Liver (tissue), 9 donors: ENCODE measurements around the gene SHC1. TPM values are rescaled to one million over a fixed set of nuclear protein-coding genes. Genes with fewer than 3 reads are reported as not detected.
"Not testable (repeated sequence)": the region's sequence is repeated elsewhere in the genome, so short reads cannot be mapped to it uniquely, and the experiment has no call there.

Experiments
- DNase-seq: peaks from one replicate; pipeline ENCODE4 v3.0.0-alpha.2; 2017; ENCODE audit warnings: low spot score
- H3K27ac ChIP-seq, 2 donors: one replicate each; pipeline ENCODE4 v1.7.0; 2013; ENCODE audit warnings: inconsistent platforms in 2 of 2, low read length in 2 of 2, control low read depth in 1 of 2, low read depth in 1 of 2, mild to moderate bottlenecking in 1 of 2
- H3K27me3 ChIP-seq, 4 donors: one replicate each; pipeline versions ENCODE4 v1.6.1 to v1.7.0; 2013; ENCODE audit warnings: low read length in 3 of 4, inconsistent platforms in 1 of 4, mild to moderate bottlenecking in 1 of 4, moderate library complexity in 1 of 4; ENCODE audit not compliant: control insufficient read depth in 4 of 4, insufficient read depth in 4 of 4
- H3K36me3 ChIP-seq, 4 donors: one replicate each; pipeline versions ENCODE4 v1.6.1 to v1.7.0; 2013; ENCODE audit warnings: low read length in 3 of 4, mild to moderate bottlenecking in 3 of 4, low read depth in 1 of 4, moderate library complexity in 1 of 4; ENCODE audit not compliant: control insufficient read depth in 4 of 4, insufficient read depth in 3 of 4
- H3K4me1 ChIP-seq, 4 donors: one replicate each; pipeline versions ENCODE4 v1.6.1 to v1.7.0; 2013; ENCODE audit warnings: low read length in 3 of 4, mild to moderate bottlenecking in 3 of 4, moderate library complexity in 1 of 4; ENCODE audit not compliant: control insufficient read depth in 4 of 4, insufficient read depth in 4 of 4
- H3K4me3 ChIP-seq, 3 donors: one replicate each; pipeline versions ENCODE4 v1.6.1 to v1.7.0; 2013; ENCODE audit warnings: low read length in 3 of 3, control low read depth in 1 of 3, low read depth in 1 of 3, mild to moderate bottlenecking in 1 of 3
- H3K9ac ChIP-seq, 2 donors: one replicate each; pipeline ENCODE4 v1.7.0; 2013; ENCODE audit warnings: low read length in 2 of 2, mild to moderate bottlenecking in 2 of 2, moderate library complexity in 2 of 2, control low read depth in 1 of 2, low read depth in 1 of 2
- H3K9me3 ChIP-seq, 4 donors: one replicate each; pipeline versions ENCODE4 v1.6.1 to v1.7.0; 2013; ENCODE audit warnings: low read length in 3 of 4; ENCODE audit not compliant: control insufficient read depth in 4 of 4
- GABPA ChIP-seq, 2 donors: IDR thresholded peaks in 1 of 2; conservative IDR thresholded peaks in 1 of 2; 2 replicates each; pipeline ENCODE4 v1.6.1; 2016; ENCODE audit warnings: antibody characterized with exemption in 2 of 2, mild to moderate bottlenecking in 1 of 2, moderate library complexity in 1 of 2
- RAD21 ChIP-seq, 2 donors: IDR thresholded peaks; 2 replicates each; pipeline ENCODE4 v1.6.1; 2016; ENCODE audit warnings: antibody characterized with exemption in 2 of 2, mild to moderate bottlenecking in 2 of 2
- YY1 ChIP-seq: IDR thresholded peaks from 2 replicates; pipeline ENCODE4 v1.6.1; 2016; ENCODE audit warnings: antibody characterized with exemption, mild to moderate bottlenecking
- WGBS: extraction: QIAGEN DNeasy Blood & Tissue Kit; methylation state at CpG from one replicate; pipeline ENCODE4 v1.1.7; 2013; 5-methylcytosine and 5-hydroxymethylcytosine counted together
- polyA plus RNA-seq, 2 donors: library from polyadenylated mRNA; stranded (reverse) in 1 of 2; unstranded in 1 of 2; fragments of 200-250 nt in 1 of 2; fragments of >200 nt in 1 of 2; fragmentation: Nextera tagmentation in 1 of 2; extraction: Ambion mirVana in 1 of 2; gene quantifications; one replicate each; pipeline versions ENCODE4 v1.2.1 to v1.2.3, GENCODE V29; 2013 to 2015
- total RNA-seq, 2 donors: library from RNA; depleted of rRNA; stranded (reverse); fragments of >200 nt; gene quantifications; one replicate each; pipeline ENCODE4 v1.2.3, GENCODE V29; 2014
- TF ChIP-seq, protein P1 (sequence below): fragments of 150-350 bp; IDR thresholded peaks from 2 replicates; pipeline ENCODE4 v1.5.1; 2017; ENCODE audit warnings: improper control_type of control experiment, low read depth, low read length; ENCODE audit not compliant: missing input control
- TF ChIP-seq, protein P2 (sequence below): IDR thresholded peaks from 2 replicates; pipeline ENCODE4 v1.6.1; 2016; ENCODE audit warnings: antibody characterized with exemption
- TF ChIP-seq, protein P3 (sequence below): IDR thresholded peaks from 2 replicates; pipeline ENCODE4 v1.6.1; 2016; ENCODE audit warnings: antibody characterized with exemption
- donor health status: healthy.
- donor health status: healthy.
- donor health status: healthy.
- donor health status: healthy.
- donor health status: healthy.

Gene SHC1
- total and polyA plus RNA-seq, 4 donors = 27.2 to 65.5 (median 58.0) TPM

DNA sequence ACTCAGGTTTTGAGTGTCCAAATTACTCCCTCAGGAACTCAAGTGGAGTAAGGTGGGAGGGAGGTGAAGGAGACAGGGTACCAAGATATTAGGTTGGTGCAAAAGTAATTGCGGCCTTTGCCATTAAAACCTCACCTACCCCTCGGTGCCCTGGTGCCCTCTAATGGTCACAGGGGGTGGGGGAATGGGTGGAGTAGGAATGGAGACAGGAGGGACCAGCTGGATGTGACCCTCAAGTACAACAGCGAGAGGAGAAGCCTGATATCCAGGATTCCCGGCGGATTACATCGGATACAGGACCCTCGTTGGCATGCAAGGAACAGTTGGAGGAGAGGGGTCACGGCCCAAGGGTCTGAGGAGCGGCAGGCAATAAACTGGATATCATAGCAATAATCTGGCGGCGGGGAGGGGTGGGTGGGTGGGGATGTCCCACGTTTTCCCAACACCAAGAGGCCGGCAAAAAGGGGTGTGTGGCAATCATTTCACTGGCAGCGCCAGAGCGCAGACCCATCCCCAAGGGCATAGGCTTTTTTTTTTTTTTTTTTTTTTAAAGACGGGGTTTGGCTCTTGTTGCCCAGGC lies 27.7 kb upstream of the SHC1 start:
- Histone ChIP-seq H3K27me3 (no peaks in the 10 kb centered on the region), H3K9me3 (no peaks in the 10 kb centered on the region), H3K4me3 (no peak overlapping the region), H3K27ac (no peak overlapping the region), H3K36me3 (no peaks in the 10 kb centered on the region), H3K4me1 (peaks cover 4 to 28% (median 21%) of the 10 kb centered on the region in 4 donors), H3K9ac (no peak overlapping the region)
- no peak for DNase-seq
- WGBS = 74% methylated on average over 16 of the region's 16 CpGs
- TF ChIP-seq GABPA (IDR thresholded peaks at IDR 0.05 in 1 of 2, conservative IDR thresholded peaks at IDR 0.05 in 1 of 2) (no peak), RAD21 (IDR thresholded peaks at IDR 0.05) (peak; percentile 58 to 72)
- TF ChIP-seq, protein P1, sequence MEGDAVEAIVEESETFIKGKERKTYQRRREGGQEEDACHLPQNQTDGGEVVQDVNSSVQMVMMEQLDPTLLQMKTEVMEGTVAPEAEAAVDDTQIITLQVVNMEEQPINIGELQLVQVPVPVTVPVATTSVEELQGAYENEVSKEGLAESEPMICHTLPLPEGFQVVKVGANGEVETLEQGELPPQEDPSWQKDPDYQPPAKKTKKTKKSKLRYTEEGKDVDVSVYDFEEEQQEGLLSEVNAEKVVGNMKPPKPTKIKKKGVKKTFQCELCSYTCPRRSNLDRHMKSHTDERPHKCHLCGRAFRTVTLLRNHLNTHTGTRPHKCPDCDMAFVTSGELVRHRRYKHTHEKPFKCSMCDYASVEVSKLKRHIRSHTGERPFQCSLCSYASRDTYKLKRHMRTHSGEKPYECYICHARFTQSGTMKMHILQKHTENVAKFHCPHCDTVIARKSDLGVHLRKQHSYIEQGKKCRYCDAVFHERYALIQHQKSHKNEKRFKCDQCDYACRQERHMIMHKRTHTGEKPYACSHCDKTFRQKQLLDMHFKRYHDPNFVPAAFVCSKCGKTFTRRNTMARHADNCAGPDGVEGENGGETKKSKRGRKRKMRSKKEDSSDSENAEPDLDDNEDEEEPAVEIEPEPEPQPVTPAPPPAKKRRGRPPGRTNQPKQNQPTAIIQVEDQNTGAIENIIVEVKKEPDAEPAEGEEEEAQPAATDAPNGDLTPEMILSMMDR = peak; percentile 25
- TF ChIP-seq, protein P2, sequence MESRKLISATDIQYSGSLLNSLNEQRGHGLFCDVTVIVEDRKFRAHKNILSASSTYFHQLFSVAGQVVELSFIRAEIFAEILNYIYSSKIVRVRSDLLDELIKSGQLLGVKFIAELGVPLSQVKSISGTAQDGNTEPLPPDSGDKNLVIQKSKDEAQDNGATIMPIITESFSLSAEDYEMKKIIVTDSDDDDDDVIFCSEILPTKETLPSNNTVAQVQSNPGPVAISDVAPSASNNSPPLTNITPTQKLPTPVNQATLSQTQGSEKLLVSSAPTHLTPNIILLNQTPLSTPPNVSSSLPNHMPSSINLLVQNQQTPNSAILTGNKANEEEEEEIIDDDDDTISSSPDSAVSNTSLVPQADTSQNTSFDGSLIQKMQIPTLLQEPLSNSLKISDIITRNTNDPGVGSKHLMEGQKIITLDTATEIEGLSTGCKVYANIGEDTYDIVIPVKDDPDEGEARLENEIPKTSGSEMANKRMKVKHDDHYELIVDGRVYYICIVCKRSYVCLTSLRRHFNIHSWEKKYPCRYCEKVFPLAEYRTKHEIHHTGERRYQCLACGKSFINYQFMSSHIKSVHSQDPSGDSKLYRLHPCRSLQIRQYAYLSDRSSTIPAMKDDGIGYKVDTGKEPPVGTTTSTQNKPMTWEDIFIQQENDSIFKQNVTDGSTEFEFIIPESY = no peak

DNA sequence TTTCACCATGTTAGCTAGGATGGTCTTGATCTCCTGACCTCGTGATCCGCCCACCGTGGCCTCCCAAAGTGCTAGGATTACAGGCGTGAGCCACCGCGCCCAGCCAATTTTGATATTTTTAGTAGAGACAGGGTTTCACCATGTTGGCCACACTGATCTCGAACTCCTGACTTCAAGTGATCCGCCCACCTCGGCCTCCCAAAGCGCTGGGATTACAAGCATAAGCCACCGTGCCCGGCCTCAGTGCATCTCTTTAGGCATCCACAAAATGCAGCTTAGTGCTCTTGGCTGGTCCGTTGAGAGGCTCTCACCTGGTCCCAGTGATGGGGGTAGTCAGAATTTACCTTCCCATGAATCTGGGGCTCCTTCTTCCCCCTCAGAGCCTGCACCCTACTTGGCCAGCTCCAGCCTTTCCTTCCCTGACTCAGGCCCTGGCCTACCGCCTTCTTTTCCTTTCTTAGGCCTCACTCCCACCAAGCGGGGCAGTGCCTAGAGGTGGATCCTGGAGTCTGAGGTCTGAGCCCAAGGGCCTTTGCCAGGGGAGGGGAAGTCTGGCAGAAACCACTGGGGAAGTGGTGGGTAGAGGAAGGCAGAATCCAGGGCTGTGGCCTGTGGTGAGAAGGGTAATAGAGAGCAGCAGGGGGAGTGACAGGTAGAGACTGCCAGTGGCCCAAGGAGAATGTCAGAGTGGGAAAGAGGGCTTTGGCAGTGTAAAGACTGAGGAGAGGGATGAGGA lies 26.6 kb upstream of the SHC1 start:
- 86% methylated on average over 15 of the region's 15 CpGs for WGBS
- H3K27me3 ChIP-seq = no peaks in the 10 kb centered on the region
- no peak overlapping the region for H3K4me3 ChIP-seq
- no peak overlapping the region for H3K9ac ChIP-seq
- peaks cover 4 to 28% (median 21%) of the 10 kb centered on the region in 4 donors for H3K4me1 ChIP-seq
- no peaks in the 10 kb centered on the region for H3K36me3 ChIP-seq
- no peak overlapping the region for H3K27ac ChIP-seq
- TF ChIP-seq, protein P3, sequence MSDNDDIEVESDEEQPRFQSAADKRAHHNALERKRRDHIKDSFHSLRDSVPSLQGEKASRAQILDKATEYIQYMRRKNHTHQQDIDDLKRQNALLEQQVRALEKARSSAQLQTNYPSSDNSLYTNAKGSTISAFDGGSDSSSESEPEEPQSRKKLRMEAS = no peak
- H3K9me3 ChIP-seq = no peaks in the 10 kb centered on the region
- no peak for DNase-seq

DNA sequence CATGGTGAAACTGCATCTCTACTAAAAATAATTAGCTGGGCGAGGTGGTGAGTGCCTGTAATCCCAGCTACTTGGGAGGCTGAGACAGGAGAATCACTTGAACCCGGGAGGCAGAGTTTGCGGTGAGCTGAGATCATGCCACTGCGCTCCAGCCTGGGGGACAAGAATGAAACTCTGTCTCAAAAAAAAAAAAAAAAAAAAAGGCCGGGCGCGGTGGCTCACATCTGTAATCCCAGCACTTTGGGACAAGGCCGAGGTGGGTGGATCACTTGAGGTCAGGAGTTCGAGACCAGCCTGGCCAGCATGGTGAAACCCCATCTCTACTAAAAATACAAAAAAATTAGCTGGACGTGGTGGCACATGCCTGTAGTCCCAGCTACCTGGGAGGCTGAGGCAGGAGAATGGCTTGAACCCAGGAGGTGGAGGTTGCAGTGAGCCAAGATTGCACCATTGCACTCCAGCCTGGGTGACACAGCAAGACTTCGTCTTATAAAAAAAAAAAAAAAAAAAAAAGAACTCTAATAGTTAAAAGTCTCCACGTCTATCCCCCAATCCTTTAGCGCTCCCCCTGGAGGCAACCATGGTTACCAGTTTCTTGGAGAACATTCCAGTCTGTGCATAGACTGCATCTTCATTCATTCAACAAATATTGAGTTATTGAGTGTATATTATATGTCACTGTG lies 24.9 kb upstream of the SHC1 start:
- peaks cover 4 to 23% (median 17%) of the 10 kb centered on the region in 4 donors for H3K4me1 ChIP-seq
- not testable (repeated sequence) for H3K9me3 ChIP-seq, H3K4me3 ChIP-seq, H3K27ac ChIP-seq, H3K9ac ChIP-seq, H3K36me3 ChIP-seq, H3K27me3 ChIP-seq
- TF ChIP-seq RAD21 (IDR thresholded peaks at IDR 0.05) (peak; percentile 30 to 50), YY1 (peak; percentile 24)
- TF ChIP-seq, protein P1 = peak; percentile 14
- DNase-seq = peak; percentile 59
- WGBS = 62% methylated on average over 13 of the region's 13 CpGs
